ENCODE results near the gene GLB1L.
"Not testable (repeated sequence)": the region's sequence is repeated elsewhere in the genome, so short reads cannot be mapped to it uniquely, and the experiment has no call there.

GLB1L gene

DNA sequence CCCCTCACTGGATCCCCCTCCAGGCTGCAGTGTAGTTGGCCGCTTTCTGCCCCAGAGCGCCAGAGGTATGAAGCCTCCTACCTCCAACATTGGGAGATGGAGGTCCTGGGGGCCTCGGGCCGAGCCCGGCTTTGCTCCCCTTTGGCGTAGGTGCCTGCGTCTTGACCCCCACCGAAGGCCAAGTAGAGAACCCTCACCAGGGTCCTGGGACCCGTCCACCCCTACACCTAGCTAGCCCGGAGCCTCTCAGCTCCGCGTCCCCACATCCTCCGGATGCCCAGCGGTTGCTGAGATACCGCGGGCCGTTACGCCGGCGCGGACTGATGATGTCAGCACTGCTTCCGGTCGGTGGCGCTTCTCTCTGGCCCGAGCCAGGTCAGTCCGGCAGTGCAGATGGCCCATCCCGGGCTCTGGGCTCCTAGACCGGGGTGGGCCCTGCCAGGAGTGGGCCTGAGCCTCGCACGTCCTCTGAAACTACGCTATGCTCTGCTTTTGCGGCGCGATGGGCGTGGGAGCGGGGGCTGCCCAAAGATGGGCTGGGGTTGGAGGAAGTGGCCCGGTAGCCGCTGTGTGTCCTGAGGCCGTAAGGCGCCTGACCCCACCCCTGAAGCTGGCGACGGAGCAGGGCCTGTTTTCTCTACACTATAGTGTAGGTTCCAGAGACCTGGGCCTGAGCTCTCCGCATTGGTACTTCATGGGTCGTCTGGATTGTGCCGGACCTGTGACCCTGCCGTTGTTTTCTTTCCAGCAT lies at the start of gene GLB1L, which contains the start of gene STK16:
Gene GLB1L (minus strand): TSS at position 297 of the 751 bp plus-strand sequence. CDS start 1,871 bp downstream, outside the sequence.
Gene STK16 (plus strand): TSS at position 332 of the 751 bp plus-strand sequence. CDS start 521 bp downstream, outside the sequence.
- DNase-seq = peak; percentile 99

- DNase-seq = peak; percentile 94
Measured at GRCh38 chr2:219294356-219295351, 49.4 kb upstream of the GLB1L start.

DNA sequence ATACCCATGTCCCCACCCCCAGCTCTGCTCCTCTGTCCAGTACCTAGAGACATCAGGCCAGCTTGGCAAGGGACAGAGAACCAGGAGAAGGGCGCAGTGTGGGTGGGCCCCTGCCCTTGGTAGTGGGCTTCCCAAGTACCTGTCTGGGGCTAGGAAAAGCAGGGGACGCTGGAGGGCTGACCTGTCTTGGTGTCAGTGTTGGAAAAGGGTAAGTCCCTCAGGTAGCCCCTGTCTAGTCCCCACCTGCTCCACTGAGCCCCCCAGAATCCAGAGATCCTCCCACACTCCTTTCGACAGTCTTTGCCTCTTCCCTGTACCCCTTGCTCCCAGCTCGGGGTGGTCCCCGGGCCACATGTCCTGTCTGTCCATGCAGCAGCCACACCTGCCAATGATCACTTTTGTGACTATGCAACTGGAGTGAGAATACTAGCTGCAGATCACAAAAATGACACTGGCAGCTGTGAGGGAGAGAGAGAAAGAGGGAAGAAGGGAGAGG lies 48.5 kb upstream of the GLB1L start:
- peak; percentile 54 for DNase-seq

DNA sequence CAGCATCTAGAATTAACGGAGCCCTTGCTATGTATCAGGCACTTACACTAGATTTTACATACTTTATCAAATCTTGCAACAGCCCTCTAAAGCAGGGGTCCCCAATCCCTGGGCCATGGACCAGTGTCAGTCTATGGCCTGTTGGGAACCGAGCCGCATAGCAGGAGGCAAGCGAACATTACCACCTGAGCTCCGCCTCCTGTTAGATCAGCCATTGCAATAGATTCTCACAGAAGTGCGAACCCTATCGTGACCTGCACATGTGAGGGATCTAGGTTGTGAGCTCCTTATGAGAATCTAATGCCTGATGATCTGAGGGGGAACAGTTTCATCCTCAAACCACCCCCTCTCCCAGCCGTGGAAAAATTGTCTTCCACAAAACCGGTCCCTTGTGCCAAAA lies 47.4 kb upstream of the GLB1L start:
- peak; percentile 44 for DNase-seq

- DNase-seq = no peak
Measured at GRCh38 chr2:219291910-219292490, 46.8 kb upstream of the GLB1L start.

GRCh38 chr2:219291394-219291793 lies 46.1 kb upstream of the GLB1L start:
- DNase-seq = no peak

DNA sequence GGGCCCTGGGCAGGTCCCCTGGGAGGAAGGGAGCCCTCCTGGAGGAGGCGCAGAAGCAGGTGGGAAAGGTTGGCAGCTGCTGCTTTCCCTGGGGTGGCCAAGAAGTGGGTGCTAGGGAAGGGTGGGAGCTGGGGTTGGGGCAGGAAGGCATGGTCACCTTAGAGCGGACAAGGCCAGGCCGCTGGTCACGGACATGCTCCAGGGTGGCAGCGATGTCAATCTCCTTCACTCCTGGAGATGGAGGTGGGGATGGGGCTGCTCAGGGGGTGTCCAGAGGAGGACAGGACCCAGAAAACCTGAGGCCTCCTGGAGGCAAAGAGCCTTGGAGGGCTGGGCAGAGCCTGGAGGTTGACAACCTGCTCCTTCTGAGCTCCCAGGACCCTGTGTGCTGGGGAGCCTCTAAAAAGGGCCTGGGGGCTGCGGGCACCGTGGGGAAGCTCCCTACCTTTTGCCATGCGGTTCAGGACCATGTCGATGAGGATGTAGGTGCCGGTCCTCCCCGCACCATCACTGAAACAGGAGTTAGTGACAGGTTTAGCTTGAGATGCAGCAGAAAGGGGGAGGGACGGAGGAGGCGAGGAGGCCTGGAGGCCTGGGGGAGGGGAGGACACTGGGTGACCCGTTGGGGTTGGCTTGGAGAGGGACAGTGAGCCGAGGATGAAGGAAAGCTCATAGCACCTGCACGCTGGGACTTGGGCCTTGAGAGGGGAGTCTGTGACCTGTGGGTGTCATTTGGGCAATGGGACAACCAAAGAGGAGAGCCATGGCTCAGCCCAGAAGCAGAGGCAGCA lies 45.3 kb upstream of the GLB1L start:
- no peak for DNase-seq

DNA sequence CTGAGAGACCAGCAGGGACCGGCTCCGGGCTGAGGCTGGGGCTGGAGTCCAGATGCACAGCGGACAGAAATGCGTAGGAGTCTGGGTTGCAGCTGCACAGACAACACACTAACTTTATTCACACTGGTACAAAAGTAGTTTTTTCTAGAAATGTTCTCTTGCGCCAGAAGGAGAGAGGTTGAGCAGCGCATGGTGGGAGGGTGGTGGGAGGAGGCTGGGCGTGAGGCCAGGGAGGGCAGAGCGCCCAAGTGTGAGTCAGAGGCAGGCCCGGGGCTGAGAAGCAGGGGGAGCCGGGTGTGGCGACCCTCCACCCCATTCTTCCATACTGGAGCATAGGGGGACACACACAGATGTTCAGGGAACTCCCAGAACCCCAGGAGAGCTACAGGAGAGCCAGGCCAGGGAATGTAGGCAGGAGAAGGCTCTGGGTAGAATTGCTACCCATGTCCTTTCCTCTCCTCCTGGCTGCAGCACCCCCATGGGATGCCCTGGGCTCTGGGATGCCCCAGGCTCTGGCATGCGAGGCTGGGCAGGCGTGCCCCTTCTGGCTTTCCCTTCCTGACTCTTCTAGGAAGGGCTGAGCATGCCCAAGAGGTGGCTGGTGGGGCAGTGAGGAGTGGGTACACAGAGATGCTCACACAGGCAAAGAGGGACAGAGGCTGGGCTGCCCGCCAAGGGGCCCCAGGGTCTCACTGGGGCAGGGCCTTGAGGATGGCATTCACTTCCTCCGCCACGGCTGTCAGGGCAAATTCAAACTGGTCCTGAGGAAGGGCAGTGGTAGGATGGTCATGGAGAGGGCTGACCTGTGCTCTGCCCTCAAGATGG lies 44.5 kb upstream of the GLB1L start:
- no peak for DNase-seq

- DNase-seq = no peak
Measured at GRCh38 chr2:219289195-219289536, 43.9 kb upstream of the GLB1L start.

DNA sequence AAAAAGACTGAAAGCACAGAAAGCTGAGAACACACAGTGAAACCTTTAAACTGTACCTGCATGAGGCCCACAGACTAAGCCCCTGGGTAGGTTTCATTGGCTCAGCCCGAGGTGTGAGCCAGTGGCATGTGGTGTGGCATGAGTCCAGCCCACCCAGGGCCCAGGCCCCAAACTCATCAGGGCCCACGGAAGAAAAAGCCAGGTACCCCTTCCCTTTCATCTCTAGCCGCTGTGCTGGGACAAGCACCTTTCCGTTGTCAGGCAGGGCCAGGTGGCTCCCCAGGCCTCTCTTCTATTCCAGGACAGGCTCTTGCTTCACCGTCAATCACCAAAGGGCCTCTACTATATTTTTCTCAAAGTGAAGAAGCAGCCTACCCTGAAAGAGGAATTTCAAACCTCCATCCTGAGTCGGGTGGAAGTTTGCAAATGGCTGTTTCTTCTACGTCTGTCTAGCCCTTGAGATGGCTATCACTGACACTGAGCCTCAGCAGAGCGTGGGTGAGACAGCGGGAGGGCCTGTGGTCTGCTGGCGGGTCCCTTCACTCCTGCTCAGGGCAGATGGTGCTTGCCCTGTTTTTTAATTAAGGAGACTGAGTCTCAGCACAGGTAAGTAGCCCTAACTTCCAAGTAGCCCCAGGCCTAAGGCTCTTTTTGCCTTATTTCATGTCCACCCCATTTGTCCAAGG lies 42.5 kb upstream of the GLB1L start:
- no peak for DNase-seq

DNA sequence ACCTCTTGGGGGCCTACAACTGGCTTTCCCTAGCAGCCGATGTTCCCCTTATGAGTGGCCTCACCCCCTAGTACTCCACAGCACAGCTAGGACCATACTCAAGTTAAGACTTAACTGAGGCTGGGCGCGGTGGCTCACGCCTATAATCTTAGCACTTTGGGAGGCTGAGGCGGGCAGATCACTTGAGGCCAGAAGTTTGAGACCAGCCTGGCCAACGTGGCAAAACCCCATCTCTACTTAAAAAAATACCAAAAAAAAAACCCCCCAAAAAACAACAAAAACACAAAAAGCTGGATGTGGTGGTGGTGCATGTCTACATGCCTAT lies 41.8 kb upstream of the GLB1L start:
- DNase-seq = not testable (repeated sequence)

GRCh38 chr2:219286436-219287115 lies 41.3 kb upstream of the GLB1L start:
- no peak for DNase-seq

GRCh38 chr2:219285894-219286425 lies 40.7 kb upstream of the GLB1L start:
- no peak for DNase-seq

DNA sequence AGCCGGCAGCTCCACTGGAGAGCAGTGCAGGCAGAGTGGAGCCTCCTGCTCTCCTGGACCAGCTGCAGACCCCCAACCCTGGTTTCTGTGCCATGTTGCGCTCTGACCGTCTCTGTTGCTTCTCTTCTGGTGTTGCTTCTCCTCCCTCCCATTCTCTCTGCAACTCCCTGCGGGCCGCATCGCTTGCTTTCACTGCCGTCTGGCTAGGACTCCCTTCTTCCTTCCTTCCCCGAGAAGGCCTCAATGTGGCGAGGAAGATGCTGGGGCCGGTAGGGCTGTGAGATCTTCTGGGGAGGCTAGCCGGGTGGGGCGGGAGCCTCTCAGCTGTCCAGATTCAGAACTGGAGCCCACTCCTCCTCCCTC lies 40.1 kb upstream of the GLB1L start:
- DNase-seq = no peak

DNA sequence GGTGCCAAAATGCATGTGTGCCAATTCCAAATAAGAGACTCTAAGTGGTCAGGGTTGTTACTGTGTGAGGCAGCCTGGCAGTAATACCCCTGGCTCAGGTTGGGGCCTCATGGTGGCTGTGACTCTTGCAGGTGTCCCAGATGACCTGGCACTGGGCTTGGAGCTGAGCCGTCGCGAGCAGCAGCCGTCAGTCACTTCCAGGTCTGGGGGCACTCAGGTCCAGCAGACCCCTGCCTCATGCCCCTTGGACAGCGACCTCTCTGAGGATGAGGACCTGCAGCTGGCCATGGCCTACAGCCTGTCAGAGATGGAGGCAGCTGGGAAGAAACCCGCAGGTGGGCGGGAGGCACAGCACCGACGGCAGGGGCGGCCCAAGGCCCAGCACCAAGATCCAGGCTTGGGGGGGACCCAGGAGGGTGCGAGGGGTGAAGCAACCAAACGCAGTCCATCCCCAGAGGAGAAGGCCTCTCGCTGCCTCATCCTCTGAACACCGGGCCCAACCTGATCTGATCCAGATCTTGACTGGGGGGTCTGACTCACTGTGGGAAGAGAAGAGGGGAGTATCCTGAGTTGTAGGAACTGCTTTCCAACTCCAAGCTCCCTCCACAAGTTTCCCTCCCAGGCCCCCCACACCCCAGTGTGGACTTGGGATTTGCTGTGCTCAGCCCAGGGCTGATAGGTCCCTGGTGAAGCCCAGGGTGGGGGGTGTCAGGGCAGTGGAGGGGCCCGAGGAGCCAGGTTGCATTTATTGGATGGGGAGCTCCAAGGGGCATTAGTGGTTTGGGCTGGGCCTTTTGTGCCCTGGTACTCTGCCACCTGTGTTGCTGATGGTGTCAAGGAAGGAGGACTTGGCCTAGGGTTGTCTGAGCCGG lies 39.5 kb upstream of the GLB1L start:
- DNase-seq = no peak

GRCh38 chr2:219282943-219283581 lies 37.8 kb upstream of the GLB1L start:
- no peak for DNase-seq

DNA sequence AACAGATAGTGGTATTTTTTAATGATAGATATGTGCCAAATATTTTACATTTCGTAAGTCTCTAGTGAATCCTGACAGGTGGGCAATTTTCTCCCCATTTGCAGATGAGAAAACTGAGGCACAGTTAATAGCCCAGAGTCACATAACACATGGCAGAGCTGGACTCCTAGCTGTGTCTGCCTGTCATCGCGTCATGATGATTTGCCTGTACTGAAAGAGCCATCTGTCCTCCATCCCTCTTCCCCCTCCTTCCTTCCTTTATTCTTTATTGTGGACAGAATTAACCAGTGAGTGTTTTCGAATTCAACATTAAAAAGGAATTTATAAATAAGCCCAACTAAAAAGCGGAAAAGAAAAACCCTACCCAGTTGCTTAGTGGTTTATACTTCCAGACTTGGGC lies 37.1 kb upstream of the GLB1L start:
- no peak for DNase-seq

GRCh38 chr2:219281588-219281987 lies 36.3 kb upstream of the GLB1L start:
- DNase-seq = no peak

GRCh38 chr2:219280651-219281050 lies 35.4 kb upstream of the GLB1L start:
- DNase-seq = no peak
